CD14-positive monocyte (primary cell): ENCODE results near the gene PPP2R3C. TPM values are rescaled to one million over a fixed set of nuclear protein-coding genes. Genes with fewer than 3 reads are reported as not detected.

Experiments
- DNase-seq, 3 donors: peaks; one replicate each; pipeline ENCODE4 v3.0.0-alpha.2; 2011 to 2022
- H2AFZ ChIP-seq: 2 replicates; pipeline ENCODE4 v1.6.0; 2012; ENCODE audit warnings: mild to moderate bottlenecking, low read depth, low read length, inconsistent platforms; ENCODE audit not compliant: insufficient read depth, poor library complexity, severe bottlenecking
- H3K27ac ChIP-seq, 2 donors: 1 replicate in 1 of 2; 2 replicates in 1 of 2; pipeline ENCODE4 v1.5.1; 2012 to 2013; ENCODE audit warnings: low read length in 2 of 2, control low read depth in 1 of 2, inconsistent platforms in 1 of 2, low read depth in 1 of 2, mild to moderate bottlenecking in 1 of 2
- H3K27me3 ChIP-seq, 2 donors: one replicate each; pipeline versions ENCODE4 v1.6.0 to v1.6.1; 2011 to 2013; ENCODE audit warnings: low read length in 2 of 2; ENCODE audit not compliant: control insufficient read depth in 2 of 2, insufficient read depth in 2 of 2
- H3K36me3 ChIP-seq, 2 donors: replicated peaks in 1 of 2; 1 replicate in 1 of 2; 2 replicates in 1 of 2; pipeline versions ENCODE4 v1.5.1 to v1.6.1; 2012 to 2013; ENCODE audit warnings: low read length in 2 of 2, control low read depth in 1 of 2, inconsistent platforms in 1 of 2, mild to moderate bottlenecking in 1 of 2; ENCODE audit not compliant: insufficient read depth in 2 of 2, control insufficient read depth in 1 of 2
- H3K4me1 ChIP-seq, 2 donors: 1 replicate in 1 of 2; 2 replicates in 1 of 2; pipeline versions ENCODE4 v1.5.1 to v1.6.1; 2012 to 2013; ENCODE audit warnings: low read length in 2 of 2, control low read depth in 1 of 2, inconsistent platforms in 1 of 2, mild to moderate bottlenecking in 1 of 2, moderate library complexity in 1 of 2; ENCODE audit not compliant: insufficient read depth in 2 of 2, control insufficient read depth in 1 of 2
- H3K4me2 ChIP-seq: replicated peaks from 2 replicates; pipeline ENCODE3; 2012; ENCODE audit warnings: low read length, moderate library complexity, mild to moderate bottlenecking; ENCODE audit not compliant: poor library complexity, severe bottlenecking; ENCODE audit errors: extremely low read depth
- H3K4me3 ChIP-seq, 3 experiments: fragments of 200-600 bp in 1 of 3; sonication (generic) in 1 of 3; replicated peaks in 1 of 3; 1 replicate in 2 of 3; 2 replicates in 1 of 3; pipeline ENCODE4 v1.5.1; 2011 to 2013; ENCODE audit warnings: low read length in 3 of 3, mild to moderate bottlenecking in 3 of 3, control low read depth in 2 of 3, low read depth in 2 of 3, inconsistent platforms in 1 of 3, moderate library complexity in 1 of 3
- H3K79me2 ChIP-seq: 2 replicates; pipeline ENCODE4 v1.6.0; 2012; ENCODE audit warnings: mild to moderate bottlenecking, control low read depth, inconsistent platforms, low read length, moderate library complexity; ENCODE audit not compliant: insufficient read depth
- H3K9ac ChIP-seq: 2 replicates; pipeline ENCODE4 v1.6.0; 2017; ENCODE audit warnings: low read length, mild to moderate bottlenecking; ENCODE audit not compliant: insufficient read depth, poor library complexity, severe bottlenecking
- H3K9me3 ChIP-seq, 2 donors: replicated peaks in 1 of 2; 1 replicate in 1 of 2; 2 replicates in 1 of 2; pipeline versions ENCODE4 v1.5.1 to v1.6.1; 2012 to 2013; ENCODE audit warnings: low read length in 2 of 2, control low read depth in 1 of 2; ENCODE audit not compliant: control insufficient read depth in 1 of 2, insufficient read depth in 1 of 2
- H4K20me1 ChIP-seq: 2 replicates; pipeline ENCODE4 v1.6.0; 2012; ENCODE audit warnings: mild to moderate bottlenecking, low read length, control low read depth, moderate library complexity; ENCODE audit not compliant: insufficient read depth
- H3K27ac Mint-ChIP-seq, 7 donors: one replicate each; pipeline ENCODE4 v1.8.0; 2020; ENCODE audit warnings: mild to moderate bottlenecking in 7 of 7, mixed read lengths in 7 of 7, moderate library complexity in 6 of 7, inconsistent platforms in 2 of 7
- H3K27me3 Mint-ChIP-seq, 3 donors: one replicate each; pipeline ENCODE4 v1.8.0; 2021 to 2022; ENCODE audit warnings: low read depth in 3 of 3, mild to moderate bottlenecking in 3 of 3, mixed read lengths in 3 of 3, moderate library complexity in 3 of 3, inconsistent platforms in 1 of 3
- H3K36me3 Mint-ChIP-seq, 2 donors: one replicate each; pipeline ENCODE4 v1.8.0; 2020; ENCODE audit warnings: mixed read lengths in 2 of 2, inconsistent platforms in 1 of 2, mild to moderate bottlenecking in 1 of 2
- H3K4me1 Mint-ChIP-seq: one replicate; pipeline ENCODE4 v1.8.0; 2020; ENCODE audit warnings: mild to moderate bottlenecking, mixed read lengths
- H3K4me3 Mint-ChIP-seq, 2 donors: one replicate each; pipeline ENCODE4 v1.8.0; 2020; ENCODE audit warnings: mild to moderate bottlenecking in 2 of 2, mixed read lengths in 2 of 2, moderate library complexity in 1 of 2
- H3K9me3 Mint-ChIP-seq, 7 donors: one replicate each; pipeline ENCODE4 v1.8.0; 2020 to 2022; ENCODE audit warnings: mixed read lengths in 7 of 7, mild to moderate bottlenecking in 6 of 7, moderate library complexity in 6 of 7, inconsistent platforms in 2 of 7
- WGBS: methylation state at CpG from one replicate; pipeline ENCODE4 v1.1.5; 2013; ENCODE audit warnings: missing lambda C conversion rate; ENCODE audit not compliant: insufficient coverage; 5-methylcytosine and 5-hydroxymethylcytosine counted together
- intact Hi-C, 2 donors: fragments of 100-400 bp; cut with micrococcal nuclease; formaldehyde crosslinking; loops; one replicate each; pipeline versions ENCODE4 v1.15.0 to v1.15.1; 2023
- polyA plus RNA-seq, 3 donors: library from polyadenylated mRNA; depleted of rRNA in 1 of 3; unstranded in 2 of 3; stranded (reverse) in 1 of 3; fragments of 300-500 nt in 2 of 3; fragments of >200 nt in 1 of 3; fragmentation: Illumina TruSeq in 2 of 3; gene quantifications; 1 replicate in 2 of 3; 2 replicates in 1 of 3; pipeline ENCODE4 v1.2.3, GENCODE V29; 2012 to 2021
- TF ChIP-seq, protein P1 (sequence below): fragments of 200-600 bp; IDR thresholded peaks from one replicate; pipeline ENCODE4 v1.8.0; 2022; ENCODE audit warnings: antibody characterized with exemption, mild to moderate bottlenecking

Gene PPP2R3C
- polyA plus RNA-seq, 3 donors = 21.4 to 131 (median 122) TPM

DNA sequence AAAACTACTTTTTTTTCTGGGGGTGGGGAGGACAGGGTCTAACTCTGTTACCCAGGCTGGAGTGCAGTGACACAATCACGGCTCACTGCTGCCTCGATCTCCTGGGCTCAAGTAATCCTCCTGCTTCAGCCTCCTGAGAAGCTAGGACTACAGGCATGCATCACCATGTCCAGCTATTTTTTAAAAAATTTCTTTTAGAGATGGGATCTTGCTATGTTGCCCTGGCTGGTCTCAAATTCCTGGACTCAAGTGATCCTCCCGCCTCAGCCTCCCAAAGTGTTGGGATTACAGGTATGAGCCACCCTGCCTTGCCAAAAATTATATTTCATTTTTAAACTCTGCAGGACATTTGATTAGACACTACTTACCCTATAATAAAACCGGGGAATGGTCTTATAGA, 5.5 kb downstream of the PPP2R3C start:
- H3K4me1 Mint-ChIP-seq = peaks cover 34% of the 10 kb centered on the region
- Histone ChIP-seq H3K27me3 (no peaks in the 10 kb centered on the region), H3K36me3 (peaks cover 40 to 50% of the 10 kb centered on the region in 2 donors)

DNA sequence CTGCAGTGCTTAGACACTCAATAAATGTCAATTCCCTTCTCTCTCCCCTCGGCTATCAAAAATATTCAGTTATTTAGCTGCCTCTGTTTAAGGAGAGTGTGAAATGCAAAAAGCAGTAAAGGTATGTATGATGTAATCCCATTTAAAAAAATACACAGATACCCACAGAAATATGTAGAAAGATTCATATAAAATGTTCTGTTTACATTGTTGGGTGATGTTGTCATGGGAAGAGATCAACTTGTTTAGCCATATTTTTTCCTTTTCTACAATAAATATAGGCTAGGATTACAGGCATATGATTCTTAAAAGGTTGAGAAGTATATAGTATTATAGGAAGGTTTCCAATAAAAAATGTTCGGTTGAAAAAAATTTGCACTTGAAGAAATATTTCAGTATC, 7.8 kb downstream of the PPP2R3C start:
- peaks cover 19% of the 10 kb centered on the region for H3K4me1 Mint-ChIP-seq
- Histone ChIP-seq H3K36me3 (peaks cover 60 to 72% of the 10 kb centered on the region in 2 donors), H3K4me3 (no peak overlapping the region), H3K9ac (no peak overlapping the region), H2AFZ (no peak overlapping the region), H4K20me1 (peaks cover 54% of the 10 kb centered on the region), H3K79me2 (peaks cover 63% of the 10 kb centered on the region), H3K4me2 (no peak overlapping the region), H3K9me3 (peaks cover 0 to 6% of the 10 kb centered on the region in 2 donors), H3K27ac (no peak overlapping the region), H3K4me1 (peaks cover 0 to 2% of the 10 kb centered on the region in 2 donors), H3K27me3 (no peaks in the 10 kb centered on the region)
- no peak overlapping the region for H3K27ac Mint-ChIP-seq
- H3K4me3 Mint-ChIP-seq = no peak overlapping the region
- H3K9me3 Mint-ChIP-seq = peaks cover 0 to 7% (median 4%) of the 10 kb centered on the region in 7 donors
- intact Hi-C loops = loop anchor here in 1 of 2 donors (10.0 kb wide), 1 partner anchor 129 kb away; the partner anchor contains the start of gene SRP54
- no peaks in the 10 kb centered on the region for H3K27me3 Mint-ChIP-seq
- DNase-seq = no peak
- no CpG with 5 or more reads among the region's 2 CpGs for WGBS
- H3K36me3 Mint-ChIP-seq = peaks cover 60 to 81% of the 10 kb centered on the region in 2 donors
- TF ChIP-seq, protein P1, sequence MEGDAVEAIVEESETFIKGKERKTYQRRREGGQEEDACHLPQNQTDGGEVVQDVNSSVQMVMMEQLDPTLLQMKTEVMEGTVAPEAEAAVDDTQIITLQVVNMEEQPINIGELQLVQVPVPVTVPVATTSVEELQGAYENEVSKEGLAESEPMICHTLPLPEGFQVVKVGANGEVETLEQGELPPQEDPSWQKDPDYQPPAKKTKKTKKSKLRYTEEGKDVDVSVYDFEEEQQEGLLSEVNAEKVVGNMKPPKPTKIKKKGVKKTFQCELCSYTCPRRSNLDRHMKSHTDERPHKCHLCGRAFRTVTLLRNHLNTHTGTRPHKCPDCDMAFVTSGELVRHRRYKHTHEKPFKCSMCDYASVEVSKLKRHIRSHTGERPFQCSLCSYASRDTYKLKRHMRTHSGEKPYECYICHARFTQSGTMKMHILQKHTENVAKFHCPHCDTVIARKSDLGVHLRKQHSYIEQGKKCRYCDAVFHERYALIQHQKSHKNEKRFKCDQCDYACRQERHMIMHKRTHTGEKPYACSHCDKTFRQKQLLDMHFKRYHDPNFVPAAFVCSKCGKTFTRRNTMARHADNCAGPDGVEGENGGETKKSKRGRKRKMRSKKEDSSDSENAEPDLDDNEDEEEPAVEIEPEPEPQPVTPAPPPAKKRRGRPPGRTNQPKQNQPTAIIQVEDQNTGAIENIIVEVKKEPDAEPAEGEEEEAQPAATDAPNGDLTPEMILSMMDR = no peak

More for the DNA sequence above, 5.5 kb downstream of the PPP2R3C start:
- Histone ChIP-seq H3K79me2 (peaks cover 85% of the 10 kb centered on the region), H3K4me2 (no peak overlapping the region), H3K4me3 (no peak overlapping the region), H3K27ac (no peak overlapping the region), H4K20me1 (peaks cover 54% of the 10 kb centered on the region), H3K9me3 (peaks cover 0 to 6% of the 10 kb centered on the region in 2 donors), H2AFZ (no peak overlapping the region), H3K9ac (no peak overlapping the region), H3K4me1 (peaks cover 10 to 12% of the 10 kb centered on the region in 2 donors)
- TF ChIP-seq, protein P1 = no peak
- H3K27ac Mint-ChIP-seq = peak overlapping the region in 2 of 7 donors; percentile 20 to 46
- no peak for DNase-seq
- H3K27me3 Mint-ChIP-seq = peaks cover 0 to 2% (median 0%) of the 10 kb centered on the region in 3 donors
- WGBS = 100% methylated on average over 1 of the region's 4 CpGs
- no peak overlapping the region for H3K4me3 Mint-ChIP-seq
- intact Hi-C loops = loop anchor here in 1 of 2 donors (10.0 kb wide), 1 partner anchor 131 kb away; the partner anchor contains the start of gene SRP54
- peaks cover 0 to 9% (median 4%) of the 10 kb centered on the region in 7 donors for H3K9me3 Mint-ChIP-seq
- peaks cover 51 to 75% of the 10 kb centered on the region in 2 donors for H3K36me3 Mint-ChIP-seq
